Liver (tissue), 9 donors: ENCODE measurements around the gene RTN4. TPM values are rescaled to one million over a fixed set of nuclear protein-coding genes. Genes with fewer than 3 reads are reported as not detected.

ENCODE experiments used
- DNase-seq: peaks from one replicate; pipeline ENCODE4 v3.0.0-alpha.2; 2017; ENCODE audit warnings: low spot score
- H3K27ac ChIP-seq, 2 donors: one replicate each; pipeline ENCODE4 v1.7.0; 2013; ENCODE audit warnings: inconsistent platforms in 2 of 2, low read length in 2 of 2, control low read depth in 1 of 2, low read depth in 1 of 2, mild to moderate bottlenecking in 1 of 2
- H3K27me3 ChIP-seq, 4 donors: one replicate each; pipeline versions ENCODE4 v1.6.1 to v1.7.0; 2013; ENCODE audit warnings: low read length in 3 of 4, inconsistent platforms in 1 of 4, mild to moderate bottlenecking in 1 of 4, moderate library complexity in 1 of 4; ENCODE audit not compliant: control insufficient read depth in 4 of 4, insufficient read depth in 4 of 4
- H3K36me3 ChIP-seq, 4 donors: one replicate each; pipeline versions ENCODE4 v1.6.1 to v1.7.0; 2013; ENCODE audit warnings: low read length in 3 of 4, mild to moderate bottlenecking in 3 of 4, low read depth in 1 of 4, moderate library complexity in 1 of 4; ENCODE audit not compliant: control insufficient read depth in 4 of 4, insufficient read depth in 3 of 4
- H3K4me1 ChIP-seq, 4 donors: one replicate each; pipeline versions ENCODE4 v1.6.1 to v1.7.0; 2013; ENCODE audit warnings: low read length in 3 of 4, mild to moderate bottlenecking in 3 of 4, moderate library complexity in 1 of 4; ENCODE audit not compliant: control insufficient read depth in 4 of 4, insufficient read depth in 4 of 4
- H3K4me3 ChIP-seq, 3 donors: one replicate each; pipeline versions ENCODE4 v1.6.1 to v1.7.0; 2013; ENCODE audit warnings: low read length in 3 of 3, control low read depth in 1 of 3, low read depth in 1 of 3, mild to moderate bottlenecking in 1 of 3
- H3K9ac ChIP-seq, 2 donors: one replicate each; pipeline ENCODE4 v1.7.0; 2013; ENCODE audit warnings: low read length in 2 of 2, mild to moderate bottlenecking in 2 of 2, moderate library complexity in 2 of 2, control low read depth in 1 of 2, low read depth in 1 of 2
- H3K9me3 ChIP-seq, 4 donors: one replicate each; pipeline versions ENCODE4 v1.6.1 to v1.7.0; 2013; ENCODE audit warnings: low read length in 3 of 4; ENCODE audit not compliant: control insufficient read depth in 4 of 4
- ATF3 ChIP-seq: IDR thresholded peaks from 2 replicates; pipeline ENCODE4 v1.6.1; 2016; ENCODE audit warnings: antibody characterized with exemption
- CTCF ChIP-seq: fragments of 150-350 bp; IDR thresholded peaks from 2 replicates; pipeline ENCODE4 v1.5.1; 2017; ENCODE audit warnings: improper control_type of control experiment, low read depth, low read length; ENCODE audit not compliant: missing input control
- EGR1 ChIP-seq, 2 donors: IDR thresholded peaks; 2 replicates each; pipeline ENCODE4 v1.6.1; 2016 to 2018; ENCODE audit warnings: antibody characterized with exemption in 2 of 2, low read depth in 2 of 2
- FOXA2 ChIP-seq: IDR thresholded peaks from 2 replicates; pipeline ENCODE4 v1.6.1; 2016; ENCODE audit warnings: antibody characterized with exemption
- GABPA ChIP-seq, 2 donors: IDR thresholded peaks in 1 of 2; conservative IDR thresholded peaks in 1 of 2; 2 replicates each; pipeline ENCODE4 v1.6.1; 2016; ENCODE audit warnings: antibody characterized with exemption in 2 of 2, mild to moderate bottlenecking in 1 of 2, moderate library complexity in 1 of 2
- HNF4A ChIP-seq, 2 donors: conservative IDR thresholded peaks; 2 replicates each; pipeline ENCODE4 v1.6.1; 2016; ENCODE audit warnings: antibody characterized with exemption in 2 of 2, mild to moderate bottlenecking in 2 of 2
- JUND ChIP-seq, 2 donors: IDR thresholded peaks; 2 replicates each; pipeline ENCODE4 v1.6.1; 2016; ENCODE audit warnings: antibody characterized with exemption in 2 of 2
- MAX ChIP-seq: IDR thresholded peaks from 2 replicates; pipeline ENCODE4 v1.6.1; 2016; ENCODE audit warnings: antibody characterized with exemption
- NR2F2 ChIP-seq: IDR thresholded peaks from 2 replicates; pipeline ENCODE4 v1.6.1; 2016; ENCODE audit warnings: antibody characterized with exemption
- REST ChIP-seq: IDR thresholded peaks from 2 replicates; pipeline ENCODE4 v1.6.1; 2016; ENCODE audit warnings: antibody characterized with exemption, mild to moderate bottlenecking
- RXRA ChIP-seq, 2 donors: IDR thresholded peaks; 2 replicates each; pipeline ENCODE4 v1.6.1; 2017 to 2018; ENCODE audit warnings: antibody characterized with exemption in 2 of 2, mild to moderate bottlenecking in 1 of 2
- SP1 ChIP-seq: IDR thresholded peaks from 2 replicates; pipeline ENCODE4 v1.6.1; 2018; ENCODE audit warnings: antibody characterized with exemption, mild to moderate bottlenecking
- TAF1 ChIP-seq: conservative IDR thresholded peaks from 2 replicates; pipeline ENCODE4 v1.6.1; 2016; ENCODE audit warnings: antibody characterized with exemption, mild to moderate bottlenecking
- YY1 ChIP-seq: IDR thresholded peaks from 2 replicates; pipeline ENCODE4 v1.6.1; 2016; ENCODE audit warnings: antibody characterized with exemption, mild to moderate bottlenecking
- ZBTB33 ChIP-seq: IDR thresholded peaks from 2 replicates; pipeline ENCODE4 v1.6.1; 2016; ENCODE audit warnings: antibody characterized with exemption
- WGBS: extraction: QIAGEN DNeasy Blood & Tissue Kit; methylation state at CpG from one replicate; pipeline ENCODE4 v1.1.7; 2013; 5-methylcytosine and 5-hydroxymethylcytosine counted together
- polyA plus RNA-seq, 2 donors: library from polyadenylated mRNA; stranded (reverse) in 1 of 2; unstranded in 1 of 2; fragments of 200-250 nt in 1 of 2; fragments of >200 nt in 1 of 2; fragmentation: Nextera tagmentation in 1 of 2; extraction: Ambion mirVana in 1 of 2; gene quantifications; one replicate each; pipeline versions ENCODE4 v1.2.1 to v1.2.3, GENCODE V29; 2013 to 2015
- total RNA-seq, 2 donors: library from RNA; depleted of rRNA; stranded (reverse); fragments of >200 nt; gene quantifications; one replicate each; pipeline ENCODE4 v1.2.3, GENCODE V29; 2014
- donor health status: healthy.
- donor health status: healthy.
- donor health status: healthy.
- donor health status: healthy.
- donor health status: healthy.

The RTN4 gene
- total and polyA plus RNA-seq, 4 donors, result 73.5 to 348 (median 151) TPM

GRCh38 chr2:54969295-54969939, 80.8 kb downstream of the RTN4 start:
- H3K27ac ChIP-seq, result no peak overlapping the region
- H3K9me3 ChIP-seq, result no peaks in the 10 kb centered on the region
- H3K27me3 ChIP-seq, result no peaks in the 10 kb centered on the region
- H3K4me1 ChIP-seq, result no peaks in the 10 kb centered on the region
- WGBS, result 86% methylated on average over 4 of the region's 4 CpGs
- no peak overlapping the region for H3K9ac ChIP-seq
- H3K36me3 ChIP-seq, result peaks cover 0 to 18% (median 12%) of the 10 kb centered on the region in 4 donors
- TF ChIP-seq RXRA (IDR thresholded peaks at IDR 0.05) (no peak), CTCF (no peak), TAF1 (no peak), MAX (no peak), REST (no peak), ZBTB33 (no peak), FOXA2 (no peak), JUND (IDR thresholded peaks at IDR 0.05) (no peak), SP1 (no peak), YY1 (no peak), GABPA (IDR thresholded peaks at IDR 0.05 in 1 of 2, conservative IDR thresholded peaks at IDR 0.05 in 1 of 2) (no peak), EGR1 (IDR thresholded peaks at IDR 0.05; ENCODE audit: low read depth in 2 of 2) (no peak), HNF4A (conservative IDR thresholded peaks at IDR 0.05) (no peak), ATF3 (no peak), NR2F2 (no peak)
- DNase-seq, result no peak
- H3K4me3 ChIP-seq, result no peak overlapping the region
